Esophagus squamous epithelium (tissue), 5 donors: Measurements from ENCODE around the gene DAG1. TPM values are rescaled to one million over a fixed set of nuclear protein-coding genes. Genes with fewer than 3 reads are reported as not detected.

Experiments
- DNase-seq: peaks from one replicate; lab custom pipeline; 2025; lab: John Stamatoyannopoulos, UW
- H3K27ac ChIP-seq, 4 donors: fragments of 200-600 bp; sonication (generic); one replicate each; pipeline ENCODE4 v1.5.1; 2016 to 2019; ENCODE audit warnings: mild to moderate bottlenecking in 1 of 4
- H3K27me3 ChIP-seq, 4 donors: fragments of 200-600 bp; sonication (generic); 1 replicate in 3 of 4; 2 replicates in 1 of 4; pipeline versions ENCODE4 v1.5.1 to v1.6.0; 2017 to 2021; ENCODE audit warnings: antibody characterized with exemption in 1 of 4
- H3K36me3 ChIP-seq, 3 donors: fragments of 200-600 bp; sonication (generic); one replicate each; pipeline ENCODE4 v1.5.1; 2016 to 2019
- H3K4me1 ChIP-seq, 3 donors: fragments of 200-600 bp; sonication (generic); one replicate each; pipeline ENCODE4 v1.5.1; 2017 to 2019
- H3K4me3 ChIP-seq, 4 donors: fragments of 200-600 bp; sonication (generic); 1 replicate in 3 of 4; 2 replicates in 1 of 4; pipeline ENCODE4 v1.5.1; 2016 to 2019; ENCODE audit warnings: mild to moderate bottlenecking in 2 of 4, moderate library complexity in 1 of 4
- H3K9me3 ChIP-seq, 3 donors: fragments of 200-600 bp; sonication (generic); one replicate each; pipeline ENCODE4 v1.5.1; 2016 to 2019
- CTCF ChIP-seq, 6 experiments: fragments of 450-650 bp in 4 of 6; fragments of 200-600 bp in 2 of 6; sonication (generic) in 2 of 6; IDR thresholded peaks; one replicate each; pipeline ENCODE4 v1.5.1; 2016 to 2019; ENCODE audit warnings: antibody characterized with exemption in 6 of 6, mild to moderate bottlenecking in 4 of 6, moderate library complexity in 4 of 6
- POLR2A ChIP-seq, 4 donors: fragments of 450-650 bp; IDR thresholded peaks; one replicate each; pipeline ENCODE4 v1.6.1; 2017; ENCODE audit warnings: antibody characterized with exemption in 4 of 4, mild to moderate bottlenecking in 4 of 4, moderate library complexity in 3 of 4
- WGBS, 2 donors: methylation state at CpG; one replicate each; pipeline ENCODE4 v1.1.5; 2018; 5-methylcytosine and 5-hydroxymethylcytosine counted together
- intact Hi-C: fragments of 100-400 bp; cut with DNase I; formaldehyde crosslinking; loops from one replicate; pipeline ENCODE4 v1.15.0; 2022
- total RNA-seq, 4 donors: library from RNA; depleted of rRNA; stranded (reverse); fragments of >200 nt; gene quantifications; one replicate each; pipeline ENCODE4 v1.1.0, GENCODE V29; 2016
- donor health status: DM: yes; HTN: yes; CAD: no.

The DAG1 gene
- total RNA-seq, 4 donors from 2014 or later = 36.2 to 74.2 (median 51.3) TPM

GRCh38 chr3:49482766-49483165 is 12.7 kb downstream of the DAG1 start:
- DNase-seq = no peak
- Histone ChIP-seq H3K4me3 (no peak overlapping the region), H3K9me3 (no peaks in the 10 kb centered on the region), H3K4me1 (peaks cover 0 to 28% (median 4%) of the 10 kb centered on the region in 3 donors), H3K27ac (no peak overlapping the region), H3K27me3 (no peaks in the 10 kb centered on the region), H3K36me3 (peaks cover 0 to 37% (median 2%) of the 10 kb centered on the region in 3 donors)
- intact Hi-C loops = no loop called here
- TF ChIP-seq CTCF (IDR thresholded peaks at IDR 0.05) (no peak), POLR2A (IDR thresholded peaks at IDR 0.05) (no peak)

- Histone ChIP-seq H3K36me3 (peaks cover 0 to 37% (median 0%) of the 10 kb centered on the region in 3 donors), H3K27me3 (no peaks in the 10 kb centered on the region), H3K4me1 (peaks cover 0 to 28% (median 4%) of the 10 kb centered on the region in 3 donors), H3K27ac (no peak overlapping the region), H3K4me3 (no peak overlapping the region), H3K9me3 (no peaks in the 10 kb centered on the region)
- WGBS, 2 donors = 51 to 77% methylated on average over 2 to 3 of the region's 3 CpGs
- DNase-seq = no peak
- intact Hi-C loops = no loop called here
- TF ChIP-seq CTCF (IDR thresholded peaks at IDR 0.05) (no peak), POLR2A (IDR thresholded peaks at IDR 0.05) (no peak)
Observed at GRCh38 chr3:49484471-49484870, 14.4 kb downstream of the DAG1 start.

GRCh38 chr3:49489247-49489646 is 19.2 kb downstream of the DAG1 start:
- 93% methylated on average over 4 to 7 of the region's 7 CpGs for WGBS, 2 donors
- H3K27ac ChIP-seq = no peak overlapping the region
- H3K9me3 ChIP-seq = no peaks in the 10 kb centered on the region
- intact Hi-C loops = no loop called here
- peaks cover 0 to 19% (median 4%) of the 10 kb centered on the region in 3 donors for H3K4me1 ChIP-seq
- no peak for TF ChIP-seq CTCF (IDR thresholded peaks at IDR 0.05)
- no peak for TF ChIP-seq POLR2A (IDR thresholded peaks at IDR 0.05)
- no peak overlapping the region for H3K4me3 ChIP-seq
- DNase-seq = no peak
- H3K27me3 ChIP-seq = no peaks in the 10 kb centered on the region
- H3K36me3 ChIP-seq = peaks cover 0 to 51% (median 0%) of the 10 kb centered on the region in 3 donors

GRCh38 chr3:49492969-49493368 is 22.9 kb downstream of the DAG1 start:
- Histone ChIP-seq H3K27ac (no peak overlapping the region), H3K36me3 (peaks cover 0 to 42% (median 0%) of the 10 kb centered on the region in 3 donors)
- TF ChIP-seq CTCF (IDR thresholded peaks at IDR 0.05) (no peak), POLR2A (IDR thresholded peaks at IDR 0.05) (no peak)

GRCh38 chr3:49493901-49494300 is 23.8 kb downstream of the DAG1 start:
- WGBS, 2 donors = 53 to 83% methylated on average over 2 of the region's 2 CpGs
- no peak overlapping the region for H3K4me3 ChIP-seq
- intact Hi-C loops = no loop called here

More at GRCh38 chr3:49492969-49493368, 22.9 kb downstream of the DAG1 start:
- peaks cover 0 to 15% (median 0%) of the 10 kb centered on the region in 3 donors for H3K4me1 ChIP-seq
- no peaks in the 10 kb centered on the region for H3K27me3 ChIP-seq
- DNase-seq = no peak
- WGBS, 2 donors = 89 to 100% methylated on average over 4 of the region's 4 CpGs
- intact Hi-C loops = no loop called here
- H3K9me3 ChIP-seq = no peaks in the 10 kb centered on the region
- no peak overlapping the region for H3K4me3 ChIP-seq

More at GRCh38 chr3:49493901-49494300, 23.8 kb downstream of the DAG1 start:
- Histone ChIP-seq H3K9me3 (no peaks in the 10 kb centered on the region), H3K4me1 (peaks cover 0 to 15% (median 0%) of the 10 kb centered on the region in 3 donors), H3K27me3 (no peaks in the 10 kb centered on the region), H3K36me3 (peaks cover 0 to 33% (median 0%) of the 10 kb centered on the region in 3 donors), H3K27ac (no peak overlapping the region)
- DNase-seq = no peak
- TF ChIP-seq POLR2A (IDR thresholded peaks at IDR 0.05) = no peak
- TF ChIP-seq CTCF (IDR thresholded peaks at IDR 0.05) = no peak
